Sigmoid colon (tissue), 4 donors: ENCODE measurements around the gene CACNA1C.

ENCODE experiments used
- CTCF ChIP-seq, 4 experiments: fragments of 450-650 bp in 3 of 4; fragments of 200-600 bp in 1 of 4; IDR thresholded peaks; one replicate each; pipeline ENCODE4 v1.5.1; 2016 to 2019; ENCODE audit warnings: antibody characterized with exemption in 4 of 4, mild to moderate bottlenecking in 3 of 4, moderate library complexity in 2 of 4
- EP300 ChIP-seq, 4 donors: sonication (generic); formaldehyde crosslinking; IDR thresholded peaks; one replicate each; pipeline ENCODE4 v1.6.1; 2017; ENCODE audit warnings: antibody characterized with exemption in 4 of 4
- POLR2A ChIP-seq, 2 donors: fragments of 450-650 bp; IDR thresholded peaks; one replicate each; pipeline ENCODE4 v1.6.1; 2016; ENCODE audit warnings: antibody characterized with exemption in 2 of 2, mild to moderate bottlenecking in 2 of 2, moderate library complexity in 2 of 2
- POLR2AphosphoS5 ChIP-seq, 4 donors: sonication (generic); formaldehyde crosslinking; IDR thresholded peaks; one replicate each; pipeline ENCODE4 v1.6.1; 2017; ENCODE audit warnings: antibody characterized with exemption in 4 of 4

DNA sequence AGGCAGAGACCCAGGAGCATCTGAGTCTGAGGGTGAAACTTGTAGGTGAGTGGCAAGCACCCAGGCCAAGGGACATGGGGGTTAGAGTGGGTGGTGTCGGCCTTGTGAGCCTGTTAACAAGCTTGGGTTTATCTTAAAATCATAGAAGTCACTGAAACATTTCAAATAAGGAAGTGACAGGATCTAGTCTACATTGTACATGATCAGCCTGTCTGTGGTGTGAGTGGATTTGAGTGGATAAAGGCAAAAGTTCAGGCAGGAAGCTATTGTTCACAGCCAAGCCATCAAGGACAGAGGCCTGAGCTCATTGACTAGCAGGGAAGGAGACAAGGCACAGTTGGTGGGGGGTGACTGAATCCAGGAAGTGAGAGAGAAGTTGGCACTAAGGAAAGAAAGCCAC lies 682.6 kb downstream of the CACNA1C start:
- no peak for TF ChIP-seq CTCF (IDR thresholded peaks at IDR 0.05)
- no peak for TF ChIP-seq POLR2AphosphoS5 (IDR thresholded peaks at IDR 0.05)
- TF ChIP-seq EP300 (IDR thresholded peaks at IDR 0.05), result no peak
- TF ChIP-seq POLR2A (IDR thresholded peaks at IDR 0.05), result no peak
